ENCODE measurements around the gene YY1.
"Not testable (repeated sequence)": the region's sequence is repeated elsewhere in the genome, so short reads cannot be mapped to it uniquely, and the experiment has no call there.

Gene YY1

GRCh38 chr14:100285021-100285912 is 46.3 kb downstream of the YY1 start:
- no peak for DNase-seq

- no peak for DNase-seq
These were observed 47.0 kb downstream of the YY1 start for GRCh38 chr14:100285913-100286400.

GRCh38 chr14:100286484-100287191 is 47.7 kb downstream of the YY1 start:
- no peak for DNase-seq

DNA sequence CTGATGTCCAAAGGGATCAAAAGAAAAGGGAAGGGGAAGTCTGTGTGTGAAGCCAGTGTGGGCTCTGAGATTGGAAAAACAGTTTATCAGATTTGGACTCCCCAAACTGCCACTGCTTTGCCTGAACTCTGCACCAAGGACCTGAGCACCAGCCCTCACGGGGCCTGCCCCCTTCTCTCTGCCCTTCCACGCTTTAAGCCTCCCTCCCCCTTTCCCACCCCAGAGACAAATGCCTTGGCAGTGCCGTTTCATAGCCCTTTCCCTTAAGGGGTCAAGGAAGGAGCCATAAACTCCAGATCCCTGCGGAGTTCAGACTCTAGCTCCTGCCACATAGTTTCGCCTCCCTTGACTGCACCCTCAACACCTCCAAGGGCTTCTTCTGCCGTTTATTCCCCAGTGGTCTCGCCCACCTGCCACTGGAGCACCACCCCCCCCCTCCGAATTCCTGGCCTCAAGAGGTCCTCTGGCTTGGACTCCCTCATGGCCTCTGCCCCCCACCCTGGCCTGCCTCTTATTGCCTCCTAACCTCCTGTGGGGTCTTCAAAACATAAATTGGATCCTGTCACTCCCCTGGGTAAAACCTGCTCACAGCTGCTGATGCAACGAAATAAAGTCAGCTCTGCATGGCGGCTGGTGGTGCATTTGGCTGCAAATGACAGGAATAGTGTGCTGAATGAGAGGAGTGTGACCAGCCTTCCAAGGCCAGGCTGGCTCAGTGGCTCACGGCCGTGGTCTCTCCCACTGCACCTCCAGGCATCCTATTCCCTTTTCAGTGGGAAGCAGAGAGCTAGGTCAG is 48.5 kb downstream of the YY1 start:
- DNase-seq = no peak

GRCh38 chr14:100287998-100288295 is 49.0 kb downstream of the YY1 start:
- not testable (repeated sequence) for DNase-seq

DNA sequence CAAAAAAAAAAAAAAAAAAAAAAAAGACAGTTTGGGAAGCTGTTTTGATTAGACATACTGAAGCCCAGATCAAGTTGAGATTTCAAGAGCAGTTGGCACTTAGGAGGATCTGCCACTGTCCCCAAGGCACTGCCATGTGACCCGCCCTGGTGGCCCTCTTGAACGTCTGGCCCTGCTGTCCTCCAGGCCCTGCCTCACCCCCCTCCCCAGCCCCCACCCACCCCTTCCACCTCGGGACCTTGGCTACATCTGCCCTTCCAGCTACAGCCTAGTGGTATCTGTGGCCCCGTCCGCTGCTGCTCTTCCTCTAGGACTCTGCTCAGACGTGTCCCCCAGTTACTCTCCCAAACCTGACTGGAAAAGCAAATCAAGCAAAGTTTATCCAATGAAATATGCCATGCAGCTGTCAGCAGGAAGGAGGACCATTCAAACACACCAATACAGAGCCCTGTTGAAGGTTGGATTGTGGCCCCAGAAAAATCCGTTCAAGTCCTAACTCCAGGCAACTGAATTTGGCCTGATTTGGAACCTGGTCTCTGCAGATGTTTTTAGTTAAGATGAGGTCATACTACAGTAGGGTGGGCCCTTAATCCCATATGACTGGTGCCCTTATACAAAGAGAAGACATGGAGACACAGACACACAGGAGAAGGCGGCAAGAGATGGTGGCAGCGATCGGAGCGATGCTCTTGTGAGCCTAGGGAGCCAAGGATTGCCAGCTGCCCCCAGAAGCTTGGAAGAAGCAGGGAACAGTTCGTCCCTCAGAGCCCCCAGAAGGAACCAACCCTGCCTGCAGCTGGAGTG is 49.6 kb downstream of the YY1 start:
- no peak for DNase-seq

- no peak for DNase-seq
These were observed 51.1 kb downstream of the YY1 start for GRCh38 chr14:100289916-100290606.

- no peak for DNase-seq
These were observed 51.8 kb downstream of the YY1 start for GRCh38 chr14:100290607-100291304.

- no peak for DNase-seq
These were observed 52.5 kb downstream of the YY1 start for GRCh38 chr14:100291305-100292075.

GRCh38 chr14:100292301-100292775 is 53.4 kb downstream of the YY1 start:
- no peak for DNase-seq

- no peak for DNase-seq
These were observed 54.0 kb downstream of the YY1 start for GRCh38 chr14:100292776-100293461.

DNA sequence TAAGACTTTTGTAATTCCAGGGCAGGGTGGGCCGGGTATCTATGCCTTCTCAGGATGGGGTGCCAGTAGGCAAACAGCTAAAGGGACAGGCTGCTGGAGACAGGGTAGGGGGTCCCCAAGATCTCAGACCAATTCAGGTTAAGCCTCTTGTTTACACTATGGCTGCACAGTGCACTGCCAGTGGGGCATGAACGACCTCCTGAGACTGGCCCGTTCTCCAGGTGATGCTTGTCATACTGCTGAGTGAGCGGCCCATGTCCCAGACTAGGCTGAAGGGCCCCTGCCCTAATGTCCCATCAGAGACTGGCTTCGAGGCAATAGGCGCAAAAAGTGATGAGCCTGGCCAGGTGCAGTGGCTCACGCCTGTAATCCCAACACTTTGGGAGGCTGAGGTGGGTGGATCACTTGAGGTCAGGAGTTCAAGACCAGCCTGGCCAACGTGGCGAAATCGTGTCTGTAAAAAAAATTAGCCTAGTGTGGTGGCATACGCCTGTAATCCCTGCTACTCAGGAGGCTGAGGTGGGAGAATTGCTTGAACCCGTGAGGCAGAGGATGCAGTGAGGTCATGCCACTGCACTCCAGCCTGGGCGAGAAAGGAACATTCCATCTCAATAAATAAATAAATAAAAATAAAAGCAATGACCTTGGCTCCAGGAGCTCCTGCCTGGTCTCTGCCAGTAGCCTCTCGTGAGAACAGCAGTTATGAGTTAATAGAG is 54.7 kb downstream of the YY1 start:
- no peak for DNase-seq

- DNase-seq = no peak
These were observed 55.4 kb downstream of the YY1 start for GRCh38 chr14:100294213-100294962.

DNA sequence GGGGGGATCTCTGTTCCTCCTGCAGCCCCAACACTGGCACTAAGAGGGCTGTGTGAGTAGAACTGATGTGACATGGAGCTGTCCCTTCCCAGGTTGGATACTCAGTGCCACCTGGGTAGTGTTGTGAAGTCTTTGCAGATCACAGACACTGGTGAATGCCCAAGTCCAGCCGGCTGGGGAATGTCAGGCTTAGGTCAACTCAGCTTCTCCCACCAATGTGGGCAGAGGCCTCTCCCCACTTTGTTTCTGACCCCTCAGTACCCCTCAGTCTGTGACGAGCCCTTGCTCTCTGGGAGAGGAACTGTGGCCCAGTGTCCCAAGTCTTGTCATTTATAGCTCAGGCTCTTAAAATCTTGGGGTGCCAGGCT is 56.0 kb downstream of the YY1 start:
- no peak for DNase-seq

DNA sequence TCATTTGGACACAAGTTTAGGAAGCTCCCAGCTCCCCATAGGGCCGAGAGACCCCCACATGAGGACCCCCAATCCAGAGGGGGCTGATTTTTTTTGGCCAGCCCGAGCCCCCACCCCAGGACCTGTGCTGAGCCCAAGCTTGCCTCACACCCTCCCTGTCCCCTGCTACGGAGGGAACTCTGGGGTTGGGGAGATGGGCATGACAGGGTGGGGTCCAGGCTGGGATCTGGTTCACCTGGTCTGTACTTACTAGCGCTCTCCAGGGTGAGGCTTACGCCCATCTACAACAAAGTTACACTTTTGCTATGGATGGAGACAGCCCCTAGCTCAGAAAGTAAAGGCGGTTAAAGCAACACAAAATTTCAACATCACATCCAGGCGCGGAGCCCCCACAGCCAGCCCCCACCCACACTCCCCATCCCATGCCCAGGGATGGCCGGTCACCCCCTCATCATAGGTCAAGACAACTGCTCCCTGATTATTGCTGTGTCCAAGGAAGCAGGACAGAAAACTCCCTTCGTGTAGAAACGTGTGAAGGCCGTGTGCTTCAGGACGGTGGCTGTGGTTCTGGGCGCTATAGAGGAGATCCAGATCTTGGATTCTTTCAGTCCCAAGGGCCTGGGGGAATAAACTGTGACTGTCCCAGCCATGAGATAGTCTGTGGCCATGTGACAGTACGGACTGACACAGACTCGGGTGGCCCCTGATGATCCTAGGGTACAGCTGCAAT is 56.6 kb downstream of the YY1 start:
- DNase-seq = no peak

GRCh38 chr14:100296106-100296651 is 57.2 kb downstream of the YY1 start:
- DNase-seq = no peak

- DNase-seq = not testable (repeated sequence)
These were observed 57.8 kb downstream of the YY1 start for GRCh38 chr14:100296729-100297128.

Measured in DMS153 (cell line).